ENCODE results near the gene UROS.

UROS gene

GRCh38 chr10:125778556-125778955, 44.5 kb downstream of the UROS start:
- no peak for TF ChIP-seq CTCF (conservative IDR thresholded peaks at IDR 0.05; ENCODE audit: control insufficient read depth, insufficient read depth, low read depth, low read length)
- no peak overlapping the region for H3K4me3 ChIP-seq (ENCODE audit: control insufficient read depth, low read depth, low read length)
- no peak for DNase-seq (ENCODE audit: low read depth)

- DNase-seq (ENCODE audit: low read depth) = no peak
- H3K4me3 ChIP-seq (ENCODE audit: control insufficient read depth, low read depth, low read length) = no peak overlapping the region
- TF ChIP-seq CTCF (conservative IDR thresholded peaks at IDR 0.05; ENCODE audit: control insufficient read depth, insufficient read depth, low read depth, low read length) = no peak
Observed at GRCh38 chr10:125777806-125778205, 45.3 kb downstream of the UROS start.

GRCh38 chr10:125775491-125776106, 47.5 kb downstream of the UROS start, which contains the start of gene MMP21:
MMP21 (minus strand) TSS chr10:125775821; CDS start chr10:125775821, 0 bp downstream.
- no peak for DNase-seq (ENCODE audit: low read depth)
- TF ChIP-seq CTCF (conservative IDR thresholded peaks at IDR 0.05; ENCODE audit: control insufficient read depth, insufficient read depth, low read depth, low read length) = no peak
- no peak within 1 kb of the TSS for H3K4me3 ChIP-seq (ENCODE audit: control insufficient read depth, low read depth, low read length)

GRCh38 chr10:125774581-125775191, 48.4 kb downstream of the UROS start:
- H3K4me3 ChIP-seq (ENCODE audit: control insufficient read depth, low read depth, low read length) = no peak overlapping the region
- DNase-seq (ENCODE audit: low read depth) = no peak
- TF ChIP-seq CTCF (conservative IDR thresholded peaks at IDR 0.05; ENCODE audit: control insufficient read depth, insufficient read depth, low read depth, low read length) = no peak

GRCh38 chr10:125773687-125774543, 49.1 kb downstream of the UROS start:
- TF ChIP-seq CTCF (conservative IDR thresholded peaks at IDR 0.05; ENCODE audit: control insufficient read depth, insufficient read depth, low read depth, low read length) = no peak
- H3K4me3 ChIP-seq (ENCODE audit: control insufficient read depth, low read depth, low read length) = no peak overlapping the region
- DNase-seq (ENCODE audit: low read depth) = no peak

- H3K4me3 ChIP-seq (ENCODE audit: control insufficient read depth, low read depth, low read length) = no peak overlapping the region
- TF ChIP-seq CTCF (conservative IDR thresholded peaks at IDR 0.05; ENCODE audit: control insufficient read depth, insufficient read depth, low read depth, low read length) = no peak
- no peak for DNase-seq (ENCODE audit: low read depth)
Observed at GRCh38 chr10:125772864-125773180, 50.2 kb downstream of the UROS start.

All from fibroblast of mammary gland (primary cell).